HG03060 (cell line): ENCODE data around the gene GSS.

Experiments used
- ATAC-seq: cut with Tn5 transposase; IDR thresholded peaks from one replicate; pipeline ENCODE4 v1.9.1; 2021; ENCODE audit warnings: low read depth, moderate number of reproducible peaks; ENCODE audit not compliant: unreplicated experiment

GSS gene

DNA sequence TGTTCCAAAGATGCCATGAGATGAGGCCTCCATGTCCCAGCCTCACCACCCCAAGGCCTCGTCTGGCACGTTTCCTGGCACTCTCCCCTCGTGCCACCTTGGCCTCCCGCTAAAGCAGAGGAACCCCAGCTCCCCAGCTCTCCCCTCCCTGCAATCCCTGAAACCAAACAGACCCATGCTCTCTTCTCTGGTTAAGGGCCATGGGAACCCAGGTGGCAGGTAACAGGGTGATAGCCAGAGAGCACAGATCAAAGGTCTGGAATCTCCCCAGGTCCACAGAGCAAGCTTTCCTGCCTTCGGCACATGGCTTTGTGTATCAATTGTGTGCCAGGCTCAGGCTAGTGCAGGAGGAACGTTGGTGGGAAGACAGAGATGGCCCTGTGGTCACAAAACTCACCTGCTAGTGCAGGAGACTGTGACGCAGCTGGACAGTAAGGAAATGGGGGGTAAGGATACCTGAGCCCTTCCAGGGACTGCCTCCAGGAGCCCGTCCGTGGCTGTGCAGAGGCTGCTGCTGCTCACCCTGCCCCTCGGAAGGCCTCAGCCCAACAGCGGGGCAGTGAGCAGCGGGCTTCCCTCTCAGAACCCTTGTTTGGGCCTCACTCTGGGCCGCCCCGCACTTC is 39.0 kb upstream of the GSS start:
- no peak for ATAC-seq

DNA sequence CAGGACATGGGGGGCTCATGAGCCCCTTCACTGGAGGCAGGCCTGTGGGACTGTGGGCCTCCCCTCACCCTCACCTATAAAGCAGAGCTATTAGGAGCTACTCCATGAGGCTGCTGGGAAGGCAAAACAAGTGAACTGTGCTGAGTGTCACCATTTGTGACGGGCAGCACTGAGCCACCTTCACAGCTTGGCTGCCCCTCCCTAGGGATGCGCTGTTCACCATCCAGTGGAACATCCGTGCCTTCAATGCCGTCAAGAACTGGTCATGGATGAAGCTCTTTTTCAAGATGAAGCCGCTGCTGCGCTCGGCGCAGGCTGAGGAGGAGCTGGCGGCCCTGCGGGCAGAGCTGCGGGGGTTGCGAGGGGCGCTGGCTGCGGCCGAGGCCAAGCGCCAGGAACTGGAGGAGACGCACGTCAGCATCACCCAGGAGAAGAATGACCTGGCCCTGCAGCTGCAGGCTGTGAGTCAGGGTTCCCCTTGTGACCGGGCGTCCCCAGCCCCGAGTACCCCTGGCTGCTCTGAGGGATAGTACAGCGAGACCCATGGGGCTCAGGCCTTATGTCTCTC is 38.4 kb upstream of the GSS start:
- ATAC-seq = no peak

DNA sequence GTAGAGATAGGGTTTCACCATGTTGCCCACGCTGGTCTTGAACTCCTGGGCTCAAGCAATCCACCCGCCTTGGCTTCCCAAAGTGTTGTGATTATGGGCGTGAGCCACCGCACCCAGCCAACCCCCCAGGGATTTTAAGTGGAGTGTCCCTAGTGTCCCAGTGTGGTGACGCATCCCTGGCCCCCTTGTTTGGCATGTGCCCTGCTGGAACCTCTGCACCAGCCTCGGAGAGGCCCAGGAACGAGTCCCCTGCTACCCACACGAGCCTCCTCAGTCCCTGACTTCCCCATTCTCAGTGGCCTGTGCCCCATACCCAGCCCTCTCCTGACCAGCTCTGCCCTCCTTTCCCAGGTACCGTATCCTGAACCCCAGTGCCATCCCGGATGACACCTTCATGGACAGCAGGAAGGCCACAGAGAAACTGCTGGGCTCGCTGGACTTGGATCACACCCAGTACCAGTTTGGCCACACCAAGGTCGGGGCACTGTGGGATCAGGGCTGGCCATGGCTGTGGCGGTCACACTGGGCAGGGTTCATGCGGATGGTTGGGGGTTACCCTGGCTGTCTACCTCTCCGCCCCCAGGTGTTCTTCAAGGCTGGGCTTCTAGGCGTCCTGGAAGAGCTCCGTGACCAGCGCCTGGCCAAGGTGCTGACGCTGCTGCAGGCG is 37.3 kb upstream of the GSS start:
- no peak for ATAC-seq

DNA sequence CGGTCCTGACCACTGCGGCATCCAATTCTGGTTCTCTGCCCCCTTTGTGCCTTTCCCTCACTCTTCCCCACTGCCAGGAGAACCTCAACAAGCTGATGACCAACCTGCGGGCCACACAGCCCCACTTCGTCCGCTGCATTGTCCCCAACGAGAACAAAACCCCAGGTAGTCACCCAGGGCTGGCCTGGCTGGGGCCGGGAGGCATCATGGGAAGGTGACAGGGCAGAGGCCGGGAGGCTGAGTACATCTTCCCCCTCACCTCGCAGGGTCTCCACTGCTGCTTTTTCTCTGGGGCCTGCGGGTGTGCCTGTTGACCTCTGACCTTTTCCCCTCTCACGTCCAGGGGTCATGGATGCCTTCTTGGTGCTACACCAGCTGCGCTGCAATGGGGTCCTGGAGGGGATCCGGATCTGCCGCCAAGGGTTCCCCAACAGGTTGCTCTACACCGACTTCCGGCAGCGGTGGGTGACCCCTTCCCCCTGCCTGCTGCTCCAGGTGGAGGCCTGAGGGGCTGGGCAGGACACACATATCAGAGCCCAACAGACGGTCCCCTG is 35.1 kb upstream of the GSS start:
- ATAC-seq = no peak

DNA sequence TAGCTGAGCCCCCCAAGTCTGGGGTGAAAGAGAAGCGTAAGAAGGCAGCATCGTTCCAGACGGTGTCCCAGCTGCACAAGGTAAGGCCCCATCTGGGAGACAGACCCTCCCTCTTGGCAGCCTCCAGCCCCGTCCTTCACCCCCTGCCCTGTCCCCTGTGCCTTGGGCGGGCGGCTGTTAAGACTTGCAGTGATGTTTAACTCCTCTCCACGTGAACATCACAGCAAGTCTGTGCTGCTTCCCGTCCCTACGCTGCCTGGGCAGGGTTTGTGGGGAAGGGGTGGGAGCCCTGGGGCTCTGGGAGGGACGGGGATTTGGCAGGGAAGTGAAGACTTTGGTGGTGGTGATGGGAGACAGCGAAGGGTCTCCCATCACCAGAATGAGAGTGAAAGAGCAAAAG is 34.6 kb upstream of the GSS start:
- ATAC-seq = no peak

DNA sequence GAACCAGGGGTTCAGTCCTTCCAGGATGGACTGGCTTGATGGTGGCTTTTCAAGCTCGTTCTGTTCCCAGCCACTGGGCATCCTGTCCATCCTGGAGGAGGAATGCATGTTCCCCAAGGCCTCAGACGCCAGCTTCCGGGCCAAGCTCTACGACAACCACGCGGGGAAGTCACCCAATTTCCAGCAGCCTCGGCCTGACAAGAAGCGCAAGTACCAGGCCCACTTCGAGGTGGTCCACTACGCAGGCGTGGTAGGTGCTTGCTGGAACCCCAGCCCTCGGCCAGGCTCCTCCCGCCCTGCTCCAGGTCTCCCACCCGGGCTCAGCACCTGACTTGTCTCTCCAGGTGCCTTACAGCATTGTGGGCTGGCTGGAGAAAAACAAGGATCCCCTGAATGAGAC is 34.1 kb upstream of the GSS start:
- no peak for ATAC-seq

DNA sequence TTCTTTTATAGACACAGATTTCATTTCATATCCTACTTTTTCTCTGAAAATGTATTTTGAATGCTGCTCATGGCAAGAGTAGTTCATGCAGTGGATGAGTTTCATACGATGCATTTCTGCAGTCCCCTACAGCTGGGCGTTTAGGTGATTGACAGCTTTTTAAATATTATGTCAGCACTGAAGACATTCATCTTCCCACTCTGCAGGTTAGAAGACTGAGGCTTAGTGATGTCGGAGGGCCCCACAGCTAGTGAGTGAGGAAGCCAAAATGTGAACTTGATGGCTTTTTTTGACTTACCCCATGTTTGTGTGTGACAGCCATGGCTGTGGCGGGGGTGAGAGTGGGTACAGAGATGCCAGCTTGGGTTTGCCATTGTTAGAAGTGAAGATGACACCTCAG is 33.5 kb upstream of the GSS start:
- ATAC-seq = no peak

DNA sequence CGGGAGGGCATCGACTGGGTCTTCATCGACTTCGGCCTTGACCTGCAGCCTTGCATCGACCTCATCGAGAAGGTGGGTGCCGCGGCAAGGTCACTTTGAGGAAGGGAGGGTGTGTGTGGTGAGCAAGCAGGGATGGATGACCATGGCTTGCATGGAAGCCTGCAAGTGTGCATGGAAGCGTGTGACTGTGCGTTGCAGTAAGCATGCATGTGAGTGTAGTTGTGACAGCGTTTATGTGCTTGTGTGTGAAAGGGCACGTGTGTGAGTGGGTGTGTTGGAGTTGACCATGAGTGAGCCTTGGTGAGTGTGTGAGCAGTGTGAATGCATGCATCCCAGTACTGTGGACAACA is 32.6 kb upstream of the GSS start:
- no peak for ATAC-seq

DNA sequence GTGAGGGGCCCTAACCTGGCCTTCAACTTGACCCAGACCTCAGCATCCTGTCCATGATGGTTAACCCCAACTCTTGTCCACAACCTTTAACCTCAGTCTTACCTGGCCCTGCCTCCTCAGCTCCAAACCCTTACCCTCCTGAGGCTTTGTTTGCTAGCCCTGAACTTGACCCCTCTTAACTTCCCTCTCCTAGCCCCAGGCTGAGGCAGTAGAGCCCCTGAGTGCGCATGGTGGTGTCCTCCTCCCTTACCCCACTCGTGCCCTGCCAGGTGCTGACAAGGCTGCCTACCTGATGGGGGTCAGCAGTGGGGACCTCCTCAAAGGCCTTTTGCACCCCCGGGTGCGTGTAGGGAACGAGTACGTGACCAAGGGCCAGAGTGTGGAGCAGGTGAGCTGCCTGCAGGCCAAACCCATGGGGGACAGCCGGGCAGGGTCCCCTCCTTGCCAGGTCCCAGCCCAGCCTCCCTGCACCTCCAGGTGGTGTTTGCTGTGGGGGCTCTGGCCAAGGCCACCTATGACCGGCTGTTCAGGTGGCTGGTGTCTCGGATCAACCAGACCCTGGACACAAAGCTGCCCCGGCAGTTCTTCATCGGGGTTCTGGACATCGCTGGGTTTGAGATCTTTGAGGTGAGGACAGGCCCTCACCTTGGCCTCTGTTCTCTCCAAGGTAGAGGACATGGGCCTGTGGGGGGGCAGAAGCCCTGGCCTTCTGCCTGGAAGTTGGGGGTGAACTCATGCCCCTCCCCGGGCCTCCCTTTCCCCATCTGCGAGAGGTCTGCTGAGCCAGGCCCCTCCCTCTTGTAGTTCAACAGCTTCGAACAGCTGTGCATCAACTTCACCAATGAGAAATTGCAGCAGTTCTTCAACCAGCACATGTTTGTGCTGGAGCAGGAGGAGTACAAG is 31.9 kb upstream of the GSS start:
- no peak for ATAC-seq

DNA sequence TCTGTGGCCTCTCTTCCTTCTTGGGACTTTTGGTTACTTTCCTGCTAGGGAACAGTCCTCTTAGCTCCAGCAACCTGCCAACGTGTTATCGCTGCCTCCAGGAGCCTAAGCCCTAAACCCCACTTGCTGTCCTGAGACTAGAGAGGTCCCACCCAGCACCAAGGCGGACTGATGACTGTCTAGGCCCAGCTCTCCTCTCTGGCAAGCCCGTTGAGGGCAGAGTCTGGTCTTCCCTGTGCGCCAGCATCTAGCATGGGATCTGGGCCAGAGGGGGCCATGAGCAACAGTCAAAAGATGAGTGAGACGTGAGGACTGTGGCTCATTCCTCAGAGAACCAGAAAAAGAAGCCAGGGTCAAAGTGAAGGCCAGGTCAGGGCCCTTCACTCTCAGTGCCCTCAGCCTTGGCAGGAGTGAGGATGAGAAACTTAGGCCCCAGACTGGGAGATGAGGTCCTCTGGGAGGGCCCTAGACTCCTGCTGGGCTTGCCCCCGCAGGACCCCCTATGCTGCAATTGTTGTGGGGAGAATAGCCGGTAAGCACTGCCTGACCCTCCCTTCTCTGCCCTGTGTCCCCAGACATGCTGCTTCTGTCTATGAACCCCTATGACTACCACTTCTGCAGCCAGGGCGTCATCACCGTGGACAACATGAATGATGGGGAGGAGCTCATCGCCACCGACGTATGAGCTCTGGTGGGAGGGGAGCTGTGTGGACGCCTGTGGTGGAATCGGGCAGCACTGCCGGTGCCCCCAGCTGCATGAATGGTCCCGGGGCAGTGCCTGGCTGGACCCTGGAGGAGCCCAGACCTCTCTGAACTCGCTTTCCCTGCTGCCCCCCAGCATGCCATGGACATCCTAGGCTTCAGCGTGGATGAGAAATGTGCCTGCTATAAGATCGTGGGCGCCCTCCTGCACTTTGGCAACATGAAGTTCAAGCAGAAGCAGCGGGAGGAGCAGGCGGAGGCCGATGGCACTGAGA is 31.0 kb upstream of the GSS start:
- no peak for ATAC-seq

DNA sequence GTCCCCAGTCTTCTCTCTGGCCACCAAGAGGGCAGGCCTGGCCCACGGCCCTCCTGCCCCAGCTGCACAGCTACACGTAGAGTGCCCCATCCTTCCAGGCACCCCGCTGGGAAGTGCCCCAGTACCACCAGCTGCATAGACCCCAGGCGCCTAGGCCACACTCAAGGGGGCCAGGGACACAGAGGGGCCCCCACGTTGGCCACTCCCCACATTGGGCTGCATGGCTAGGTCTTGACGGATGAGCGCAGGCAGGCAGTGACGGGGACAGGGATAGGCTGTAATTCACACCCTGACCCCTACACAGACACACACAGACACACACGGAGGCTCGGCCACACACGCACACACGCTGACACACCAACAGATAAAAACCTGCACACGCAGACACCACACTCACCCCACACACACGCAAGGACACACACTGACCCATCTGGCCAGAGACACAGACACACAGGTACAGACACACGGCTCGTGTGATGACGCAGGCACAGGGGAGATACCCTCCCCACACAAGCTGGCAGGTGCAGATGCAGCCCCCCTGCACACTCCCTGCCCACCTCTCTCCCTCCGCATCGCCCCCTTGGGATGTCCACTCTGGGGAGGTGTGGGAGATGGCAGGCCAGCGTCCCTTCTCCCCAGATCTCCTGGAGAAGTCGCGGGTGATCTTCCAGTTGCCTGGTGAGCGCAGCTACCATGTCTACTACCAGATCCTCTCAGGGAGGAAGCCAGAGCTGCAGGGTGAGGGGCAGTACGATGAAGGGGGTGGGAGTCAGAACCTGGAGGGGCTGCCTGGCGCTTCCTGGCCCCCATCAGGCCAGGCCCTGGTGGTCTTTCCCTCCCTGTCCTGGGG is 30.1 kb upstream of the GSS start:
- ATAC-seq = no peak

DNA sequence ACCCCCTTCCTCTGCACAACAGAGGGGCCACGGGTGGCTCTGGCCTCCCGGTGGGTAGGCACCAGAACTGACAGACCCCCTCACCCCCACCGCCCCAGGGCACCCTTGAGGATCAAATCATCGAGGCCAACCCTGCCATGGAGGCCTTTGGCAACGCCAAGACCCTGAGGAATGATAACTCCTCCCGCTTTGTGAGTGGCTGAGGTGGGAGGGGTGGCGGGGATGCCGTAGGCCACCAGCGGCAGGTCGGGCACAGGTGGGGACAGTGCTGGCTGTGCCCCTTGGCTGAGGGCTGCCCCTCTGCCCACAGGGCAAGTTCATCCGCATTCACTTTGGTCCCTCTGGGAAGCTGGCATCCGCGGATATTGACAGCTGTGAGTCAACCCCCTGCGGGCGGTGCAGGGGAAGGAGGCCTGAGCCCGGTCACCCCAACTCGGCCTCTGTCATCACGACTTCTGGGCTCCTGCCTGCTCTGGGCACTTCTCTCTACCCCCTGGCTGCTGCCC is 29.2 kb upstream of the GSS start:
- no peak for ATAC-seq

DNA sequence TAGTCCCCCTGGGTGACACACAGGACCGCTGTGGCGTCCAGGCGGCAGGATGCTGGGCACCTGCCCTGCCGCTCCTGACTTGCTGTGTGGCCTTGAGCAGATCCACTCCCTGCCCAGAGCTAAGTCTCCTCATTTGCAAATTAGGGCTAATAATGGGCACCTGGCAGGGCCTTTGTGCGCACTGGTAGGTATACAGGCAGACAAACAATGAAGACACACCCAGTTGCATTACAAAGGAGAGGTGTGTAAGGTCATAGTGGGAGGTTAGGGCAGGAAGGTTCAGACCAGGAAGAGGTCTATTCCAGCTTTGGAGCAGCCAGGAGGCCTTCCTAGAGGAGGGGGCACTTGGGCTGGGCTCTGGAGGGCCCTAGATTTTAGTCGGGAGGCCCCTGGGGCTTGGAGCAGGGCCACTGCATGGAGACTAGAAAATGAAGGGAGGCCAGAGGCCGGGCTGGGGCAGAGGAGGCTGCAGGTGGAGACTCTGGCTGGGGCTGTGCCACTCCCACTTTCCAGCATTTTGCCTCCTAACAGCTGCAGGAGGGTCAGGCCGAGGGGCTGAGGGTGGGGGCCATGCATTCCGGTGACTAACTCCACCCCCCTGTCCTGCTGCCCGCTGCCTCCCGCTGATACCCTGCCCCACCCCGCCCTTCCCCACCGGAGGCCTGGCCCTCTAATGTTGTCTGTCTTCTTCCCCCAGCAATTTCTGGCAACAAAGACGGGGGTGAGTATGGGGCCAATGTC is 28.6 kb upstream of the GSS start:
- no peak for ATAC-seq

DNA sequence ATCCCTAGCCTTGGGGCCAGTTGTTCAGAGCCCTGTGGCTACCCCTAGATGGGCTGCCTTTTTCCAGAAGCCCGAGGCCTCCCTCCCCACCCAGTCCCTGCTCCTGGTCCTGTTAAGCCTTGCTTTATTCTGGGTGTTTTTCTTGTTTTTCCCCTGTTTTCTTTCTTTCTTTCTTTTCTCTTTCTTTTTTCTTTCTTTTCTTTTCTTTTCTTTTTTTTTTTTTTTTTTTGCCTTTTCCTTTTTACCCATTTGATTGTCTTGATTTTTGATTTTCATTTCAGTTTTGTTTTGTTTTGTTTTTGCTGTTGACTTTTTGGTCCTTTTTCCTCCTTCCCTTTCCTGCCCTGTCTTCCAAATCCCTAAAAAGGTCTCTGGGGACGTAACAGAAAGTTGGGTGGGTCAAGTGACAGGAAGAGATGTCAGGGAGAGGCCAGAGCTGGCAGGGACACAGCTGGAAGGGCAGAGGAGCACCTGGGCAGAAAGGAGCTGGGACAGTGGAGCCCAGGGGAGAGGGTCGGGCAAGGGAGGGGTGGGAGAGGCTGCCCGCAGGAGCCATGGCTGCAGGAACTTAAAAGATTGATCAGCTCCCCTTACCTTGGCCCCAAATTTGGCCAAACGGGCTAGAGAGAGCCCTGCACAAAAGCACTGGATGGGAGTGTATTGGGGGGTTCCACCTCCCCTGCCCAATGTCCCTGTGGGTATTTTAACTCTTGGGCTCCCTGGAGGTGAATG is 27.6 kb upstream of the GSS start:
- ATAC-seq = no peak

DNA sequence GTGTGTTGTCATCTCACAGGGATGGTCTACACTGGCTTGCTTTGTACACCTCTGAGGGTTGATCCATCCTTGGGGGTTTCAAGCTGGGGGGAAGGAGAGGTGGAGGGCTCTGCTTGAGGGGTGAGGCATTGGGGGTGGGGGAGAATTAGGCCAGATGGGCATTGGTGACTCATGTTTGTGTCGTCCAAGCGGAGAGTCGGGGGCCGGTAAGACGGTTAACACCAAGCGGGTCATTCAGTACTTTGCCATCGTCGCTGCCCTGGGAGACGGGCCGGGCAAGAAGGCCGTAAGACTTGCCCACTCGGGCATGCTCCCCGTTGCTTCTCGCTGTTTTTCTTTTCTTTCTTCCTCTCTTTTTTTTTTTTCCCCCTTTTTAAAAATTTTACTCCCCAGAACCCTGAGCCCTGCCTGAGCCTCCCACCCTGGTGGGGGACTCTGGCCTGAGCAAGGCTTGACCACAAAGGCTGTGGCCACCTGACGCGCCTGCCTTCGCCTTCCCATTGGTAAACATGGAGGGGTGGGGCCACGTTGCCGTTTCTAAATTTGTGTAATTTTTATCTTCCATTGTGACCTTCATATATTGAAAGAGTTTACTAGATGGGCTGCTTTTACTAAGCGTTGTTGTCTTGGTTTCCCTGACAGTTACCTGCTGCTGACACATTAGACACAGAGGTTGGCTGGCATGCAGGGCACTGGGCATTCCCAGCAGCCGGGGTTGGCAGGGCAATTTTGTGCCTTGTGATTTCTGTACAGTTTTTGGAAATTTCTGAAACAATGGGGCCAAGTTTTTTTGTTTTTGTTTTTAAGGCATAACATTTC is 26.9 kb upstream of the GSS start:
- no peak for ATAC-seq

DNA sequence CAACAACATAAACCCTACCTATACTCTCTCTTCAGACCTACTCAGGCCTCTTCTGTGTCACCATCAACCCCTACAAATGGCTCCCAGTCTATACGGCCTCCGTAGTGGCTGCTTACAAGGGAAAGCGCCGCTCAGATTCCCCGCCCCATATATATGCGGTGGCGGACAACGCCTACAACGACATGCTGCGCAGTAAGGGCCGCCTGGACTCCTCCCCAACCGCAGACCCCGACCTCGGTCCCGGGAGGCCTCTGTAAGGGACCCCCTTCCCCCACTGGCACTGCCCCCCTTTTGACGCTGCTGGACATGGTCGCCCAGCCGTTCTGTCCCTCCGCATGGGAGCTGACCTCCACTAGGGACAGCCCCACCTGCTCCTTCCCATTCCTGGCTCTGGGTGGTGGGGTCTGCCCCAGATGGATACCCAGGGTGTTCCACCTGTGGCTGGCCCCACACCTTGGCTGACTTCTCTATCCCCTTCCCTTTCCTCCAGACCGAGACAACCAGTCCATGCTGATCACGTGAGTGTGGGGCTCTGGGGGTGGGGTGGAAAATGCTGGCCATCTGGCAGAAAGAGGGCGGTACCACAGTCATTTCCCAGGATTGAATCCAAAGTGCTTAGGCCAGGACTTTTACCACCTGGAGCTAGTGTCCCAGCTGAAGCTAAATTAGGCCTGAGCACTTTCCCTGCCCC is 25.1 kb upstream of the GSS start:
- ATAC-seq = no peak
